GM12875 (cell line): ENCODE data around the gene CMC4.

Experiments
- H3K4me3 ChIP-seq: one replicate; pipeline ENCODE4 v1.5.1; 2011; ENCODE audit warnings: low read depth, low read length, control low read depth
- TF ChIP-seq, protein P1 (sequence below): IDR thresholded peaks from 2 replicates; pipeline ENCODE4 v1.5.1; 2011; ENCODE audit warnings: low read depth, mild to moderate bottlenecking, control low read depth, inconsistent platforms, low read length, moderate library complexity, borderline replicate concordance; ENCODE audit not compliant: insufficient read depth

The CMC4 gene

GRCh38 chrX:155035688-155036087 lies 35.2 kb downstream of the CMC4 start:
- no peak overlapping the region for H3K4me3 ChIP-seq
- TF ChIP-seq, protein P1, sequence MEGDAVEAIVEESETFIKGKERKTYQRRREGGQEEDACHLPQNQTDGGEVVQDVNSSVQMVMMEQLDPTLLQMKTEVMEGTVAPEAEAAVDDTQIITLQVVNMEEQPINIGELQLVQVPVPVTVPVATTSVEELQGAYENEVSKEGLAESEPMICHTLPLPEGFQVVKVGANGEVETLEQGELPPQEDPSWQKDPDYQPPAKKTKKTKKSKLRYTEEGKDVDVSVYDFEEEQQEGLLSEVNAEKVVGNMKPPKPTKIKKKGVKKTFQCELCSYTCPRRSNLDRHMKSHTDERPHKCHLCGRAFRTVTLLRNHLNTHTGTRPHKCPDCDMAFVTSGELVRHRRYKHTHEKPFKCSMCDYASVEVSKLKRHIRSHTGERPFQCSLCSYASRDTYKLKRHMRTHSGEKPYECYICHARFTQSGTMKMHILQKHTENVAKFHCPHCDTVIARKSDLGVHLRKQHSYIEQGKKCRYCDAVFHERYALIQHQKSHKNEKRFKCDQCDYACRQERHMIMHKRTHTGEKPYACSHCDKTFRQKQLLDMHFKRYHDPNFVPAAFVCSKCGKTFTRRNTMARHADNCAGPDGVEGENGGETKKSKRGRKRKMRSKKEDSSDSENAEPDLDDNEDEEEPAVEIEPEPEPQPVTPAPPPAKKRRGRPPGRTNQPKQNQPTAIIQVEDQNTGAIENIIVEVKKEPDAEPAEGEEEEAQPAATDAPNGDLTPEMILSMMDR, result no peak

GRCh38 chrX:155031657-155032056 lies 39.3 kb downstream of the CMC4 start:
- TF ChIP-seq, protein P1, result no peak
- H3K4me3 ChIP-seq, result no peak overlapping the region

DNA sequence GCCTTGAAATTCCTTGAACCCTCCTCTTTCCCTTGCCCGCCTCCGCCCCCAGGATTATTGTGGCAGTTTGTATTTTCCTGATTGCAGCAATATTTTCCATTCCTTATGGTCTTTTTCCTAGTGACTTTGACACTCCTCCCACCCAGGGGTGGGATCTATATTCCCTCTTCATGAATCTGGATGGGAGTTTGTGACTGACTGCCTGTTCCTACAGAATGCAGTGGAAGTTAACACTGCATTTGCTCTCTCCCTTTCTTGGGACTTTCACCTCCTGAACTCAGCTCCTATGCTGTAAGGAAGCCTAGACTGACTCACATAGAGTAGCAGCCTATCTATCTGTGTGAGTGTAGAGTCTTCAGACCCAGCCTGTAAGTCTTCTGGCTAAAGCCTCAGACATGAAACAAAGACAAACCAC lies 42.1 kb downstream of the CMC4 start:
- no peak overlapping the region for H3K4me3 ChIP-seq
- TF ChIP-seq, protein P1, result no peak

GRCh38 chrX:155028129-155028528 lies 42.8 kb downstream of the CMC4 start:
- peak overlapping the region; percentile 37 for H3K4me3 ChIP-seq
- TF ChIP-seq, protein P1, result no peak

GRCh38 chrX:155027509-155028066 lies 43.3 kb downstream of the CMC4 start:
- peak overlapping the region; percentile 72 for H3K4me3 ChIP-seq
- TF ChIP-seq, protein P1, result no peak

- H3K4me3 ChIP-seq, result peak within 1 kb of the TSS; percentile 72
- TF ChIP-seq, protein P1, result no peak
These were observed 44.0 kb downstream of the CMC4 start, which contains the start of gene FUNDC2 for GRCh38 chrX:155026727-155027508. FUNDC2 (plus strand) TSS chrX:155026844; CDS start chrX:155026939, 95 bp downstream.

DNA sequence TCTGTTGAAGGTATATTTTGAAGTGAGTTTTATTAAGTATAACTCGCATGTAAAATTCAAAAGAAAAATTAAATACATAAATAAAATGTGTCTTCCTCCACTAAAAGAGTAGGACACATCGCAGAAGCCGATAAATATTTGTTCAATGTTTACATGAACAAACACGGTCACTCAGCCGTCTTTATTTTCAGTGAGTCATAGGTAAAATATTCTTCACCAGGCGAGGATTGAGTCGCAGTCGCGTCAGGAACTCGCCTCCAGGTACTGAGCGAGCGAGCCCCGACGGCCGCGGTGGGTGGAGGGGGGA lies 44.6 kb downstream of the CMC4 start:
- TF ChIP-seq, protein P1, result no peak
- H3K4me3 ChIP-seq, result peak overlapping the region; percentile 41
